Measurements from ENCODE around the gene SH3TC1.

- no peak for TF ChIP-seq CTCF (IDR thresholded peaks at IDR 0.05)
- no peak for TF ChIP-seq POLR2AphosphoS5 (IDR thresholded peaks at IDR 0.05)
These were observed 63.7 kb downstream of the SH3TC1 start for GRCh38 chr4:8262637-8263322.

Data from esophagus muscularis mucosa (tissue), 3 donors.